A549 (cell line): ENCODE measurements around the gene APC2. TPM values are rescaled to one million over a fixed set of nuclear protein-coding genes. Genes with fewer than 3 reads are reported as not detected.

Experiments used
- ATAC-seq, 2 experiments: fragments of 200-7000 bp in 1 of 2; fragments of >200 bp in 1 of 2; cut with Nextera tagmentation in 1 of 2; cut with Tn5 transposase in 1 of 2; 3 replicates each; pipeline versions ENCODE4 v1.8.0 to v1.9.1; 2018 to 2020; ENCODE audit warnings: mild to moderate bottlenecking in 1 of 2, moderate library complexity in 1 of 2
- CTCF ChIA-PET: fragments of 300-600 bp; sonication (Branson Sonifier 250); formaldehyde crosslinking; extraction: SDS; loops from one replicate; lab custom pipeline; 2021; ENCODE audit warnings: antibody characterized with exemption, inconsistent platforms; lab: Yijun Ruan, JAX
- POLR2A ChIA-PET: fragments of 350-600 bp; formaldehyde crosslinking; extraction: SDS; loops from one replicate; lab custom pipeline; 2021; ENCODE audit warnings: antibody characterized with exemption, inconsistent platforms; lab: Yijun Ruan, JAX
- DNase-seq, 2 experiments: peaks; one replicate each; pipeline versions ENCODE4 v3.0.0 to v3.0.0-alpha.2; 2011 to 2016; ENCODE audit warnings: low read depth in 1 of 2, low spot score in 1 of 2
- FAIRE-seq: peaks from 2 replicates; lab custom pipeline; 2011; peaks lifted over from hg19 to GRCh38; lab: Jason Lieb, UNC
- H3K27ac ChIP-seq, 2 experiments: fragments of >200 bp; sonication (Bioruptor Twin); formaldehyde crosslinking; 3 replicates each; pipeline ENCODE4 v1.5.1; 2016 to 2017
- H3K4me1 ChIP-seq: fragments of >200 bp; sonication (Bioruptor Twin); formaldehyde crosslinking; 3 replicates; pipeline ENCODE4 v1.6.1; 2016
- H3K4me2 ChIP-seq: fragments of >200 bp; sonication (Bioruptor Twin); formaldehyde crosslinking; 3 replicates; pipeline ENCODE4 v1.6.1; 2016
- H3K4me3 ChIP-seq: fragments of >200 bp; sonication (Bioruptor Twin); formaldehyde crosslinking; 3 replicates; pipeline ENCODE4 v1.5.1; 2016
- H3K9me3 ChIP-seq: fragments of >200 bp; sonication (Bioruptor Twin); formaldehyde crosslinking; 3 replicates; pipeline ENCODE4 v1.6.1; 2016
- BHLHE40 ChIP-seq: IDR thresholded peaks from 2 replicates; pipeline ENCODE4 v1.6.1; 2012; ENCODE audit warnings: low read depth, low read length, inconsistent platforms
- CBX2 ChIP-seq: fragments of 200-600 bp; sonication (generic); IDR thresholded peaks from 2 replicates; pipeline ENCODE4 v1.6.1; 2016; ENCODE audit warnings: low read depth, mild to moderate bottlenecking, borderline replicate concordance
- CBX8 ChIP-seq: fragments of 200-600 bp; sonication (generic); IDR thresholded peaks from 2 replicates; pipeline ENCODE4 v1.6.1; 2016
- CEBPB ChIP-seq, 2 experiments: fragments of >200 bp in 1 of 2; sonication (Bioruptor Twin) in 1 of 2; formaldehyde crosslinking in 1 of 2; IDR thresholded peaks; 2 replicates each; pipeline ENCODE4 v1.6.1; 2012 to 2016
- CHD4 ChIP-seq: fragments of 200-600 bp; sonication (generic); IDR thresholded peaks from 2 replicates; pipeline ENCODE4 v1.6.1; 2016; ENCODE audit warnings: antibody characterized with exemption, mild to moderate bottlenecking, borderline replicate concordance
- EHF ChIP-seq: fragments of 250-450 bp; sonication (Bioruptor Pico); IDR thresholded peaks from 2 replicates; pipeline ENCODE4 v1.5.0; 2020; ENCODE audit warnings: mild to moderate bottlenecking
- ESRRA ChIP-seq: fragments of 150-350 bp; IDR thresholded peaks from 2 replicates; pipeline ENCODE4 v1.6.1; 2014; ENCODE audit warnings: mild to moderate bottlenecking, low read length, borderline replicate concordance
- GATA3 ChIP-seq: IDR thresholded peaks from 2 replicates; pipeline ENCODE4 v1.6.1; 2012; ENCODE audit warnings: borderline replicate concordance
- HOXB5 ChIP-seq: fragments of 250-450 bp; sonication (Bioruptor Pico); IDR thresholded peaks from 2 replicates; pipeline ENCODE4 v1.5.0; 2020; ENCODE audit warnings: mild to moderate bottlenecking, moderate library complexity
- MAFK ChIP-seq: fragments of 450-650 bp; IDR thresholded peaks from 2 replicates; pipeline ENCODE4 v1.6.1; 2014; ENCODE audit not compliant: partially characterized antibody
- POLR2AphosphoS2 ChIP-seq: conservative IDR thresholded peaks from 2 replicates; pipeline ENCODE4 v1.6.1; 2012; ENCODE audit warnings: low read length, improper control_type of control experiment, inconsistent platforms
- RAD21 ChIP-seq, 2 experiments: fragments of >200 bp in 1 of 2; sonication (Bioruptor Twin) in 1 of 2; formaldehyde crosslinking in 1 of 2; IDR thresholded peaks in 1 of 2; conservative IDR thresholded peaks in 1 of 2; 2 replicates in 1 of 2; 3 replicates in 1 of 2; pipeline ENCODE4 v1.6.1; 2012 to 2018; ENCODE audit warnings: inconsistent platforms in 1 of 2
- RARB ChIP-seq: fragments of 250-450 bp; sonication (Bioruptor Pico); IDR thresholded peaks from 2 replicates; pipeline ENCODE4 v1.8.0; 2021; ENCODE audit warnings: mild to moderate bottlenecking, moderate library complexity
- TP53 ChIP-seq: fragments of 250-450 bp; sonication (Bioruptor Pico); IDR thresholded peaks from 2 replicates; pipeline ENCODE4 v1.5.0; 2021; ENCODE audit warnings: mild to moderate bottlenecking, moderate library complexity
- ZC3H11A ChIP-seq: fragments of 450-650 bp; IDR thresholded peaks from 2 replicates; pipeline ENCODE4 v1.6.1; 2014; ENCODE audit warnings: antibody characterized with exemption, mild to moderate bottlenecking
- WGBS: methylation state at CpG from one replicate; pipeline ENCODE4 v1.1.6; 2017; ENCODE audit errors: missing lambda C conversion rate; 5-methylcytosine and 5-hydroxymethylcytosine counted together
- polyA plus RNA-seq, 4 experiments: library from polyadenylated mRNA; depleted of rRNA in 3 of 4; stranded (reverse); fragments of >200 nt; fragmentation: RNase III in 1 of 4; extraction: RNeasy Plus Mini Kit Qiagen cat#74134 plus additional on column Dnase treatment in 1 of 4; gene quantifications; 2 replicates in 3 of 4; 3 replicates in 1 of 4; pipeline ENCODE4 v1.2.3, GENCODE V29; 2011 to 2017
- TF ChIP-seq, protein P1 (sequence below): fragments of 250-450 bp; sonication (Bioruptor Pico); IDR thresholded peaks from 2 replicates; pipeline ENCODE4 v1.5.0; 2020; ENCODE audit warnings: low read depth, mild to moderate bottlenecking, moderate library complexity
- TF ChIP-seq, protein P2 (sequence below): IDR thresholded peaks from 2 replicates; pipeline ENCODE4 v1.6.1; 2012
- TF ChIP-seq, protein P3 (sequence below): fragments of >200 bp; sonication (Bioruptor Twin); formaldehyde crosslinking; IDR thresholded peaks from 3 replicates; pipeline ENCODE4 v1.5.1; 2016

Gene APC2
- polyA plus RNA-seq, 2 of the 4 experiments (the other 2 are of a cell fraction), result 0.36 to 1.6 TPM

DNA sequence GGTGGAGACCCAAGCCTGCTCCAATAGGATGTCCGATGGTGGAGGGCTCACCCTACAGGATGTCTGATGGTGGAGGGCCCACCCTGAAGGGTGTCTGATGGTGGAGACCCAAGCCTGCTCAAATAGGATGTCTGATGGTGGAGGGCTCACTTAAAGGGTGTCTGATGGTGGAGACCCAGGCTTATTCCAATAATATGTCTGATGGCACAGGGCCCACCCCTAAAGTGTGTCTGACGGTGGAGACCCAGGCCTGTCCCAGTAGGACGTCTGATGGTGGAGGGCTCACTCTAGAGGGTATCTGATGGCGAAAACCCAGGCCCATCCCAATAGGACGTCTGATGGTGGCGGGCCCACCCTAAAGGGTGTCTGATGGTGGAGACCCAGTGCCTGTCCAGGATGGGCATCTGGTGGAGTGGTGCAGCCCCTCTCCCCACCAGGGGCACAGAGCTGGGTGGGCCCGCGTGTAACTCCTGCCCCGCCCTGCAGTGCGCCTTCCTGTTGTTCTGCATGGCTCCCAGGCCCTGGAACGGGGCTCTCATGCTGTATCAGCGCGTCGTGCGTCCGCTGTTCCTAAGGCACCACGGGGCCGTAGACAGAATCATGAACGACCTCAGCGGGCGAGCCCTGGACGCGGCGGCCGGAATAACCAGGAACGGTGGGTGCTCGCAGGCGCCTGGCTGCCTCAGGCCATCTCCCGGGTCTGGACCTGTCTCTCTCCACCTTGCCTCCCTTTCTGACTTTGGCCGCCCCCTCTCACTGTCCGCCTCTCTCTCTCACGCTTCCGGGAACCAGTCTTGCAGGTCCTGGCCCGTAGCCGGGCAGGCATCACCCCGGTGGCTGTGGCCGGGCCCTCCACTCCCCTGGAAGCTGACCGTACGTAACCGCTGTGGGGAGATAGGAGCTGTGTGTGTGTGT, 46.1 kb downstream of the APC2 start:
- Histone ChIP-seq H3K27ac (no peak overlapping the region), H3K4me2 (no peak overlapping the region), H3K4me1 (peaks cover 17% of the 10 kb centered on the region; the same call in 1 of the 3 replicates), H3K9me3 (no peaks in the 10 kb centered on the region), H3K4me3 (no peak overlapping the region)
- POLR2A ChIA-PET, result no interaction called here
- DNase-seq, result no peak
- CTCF ChIA-PET, result no interaction called here
- no peak for ATAC-seq
- TF ChIP-seq POLR2AphosphoS2 (no peak), EHF (CRISPR knock-in tag) (no peak), CBX8 (no peak), MAFK (no peak), CBX2 (no peak), CHD4 (no peak), TP53 (CRISPR knock-in tag) (no peak), ESRRA (no peak), GATA3 (no peak)
- TF ChIP-seq, protein P1, sequence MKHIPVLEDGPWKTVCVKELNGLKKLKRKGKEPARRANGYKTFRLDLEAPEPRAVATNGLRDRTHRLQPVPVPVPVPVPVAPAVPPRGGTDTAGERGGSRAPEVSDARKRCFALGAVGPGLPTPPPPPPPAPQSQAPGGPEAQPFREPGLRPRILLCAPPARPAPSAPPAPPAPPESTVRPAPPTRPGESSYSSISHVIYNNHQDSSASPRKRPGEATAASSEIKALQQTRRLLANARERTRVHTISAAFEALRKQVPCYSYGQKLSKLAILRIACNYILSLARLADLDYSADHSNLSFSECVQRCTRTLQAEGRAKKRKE (CRISPR knock-in tag), result no peak
- TF ChIP-seq, protein P2, sequence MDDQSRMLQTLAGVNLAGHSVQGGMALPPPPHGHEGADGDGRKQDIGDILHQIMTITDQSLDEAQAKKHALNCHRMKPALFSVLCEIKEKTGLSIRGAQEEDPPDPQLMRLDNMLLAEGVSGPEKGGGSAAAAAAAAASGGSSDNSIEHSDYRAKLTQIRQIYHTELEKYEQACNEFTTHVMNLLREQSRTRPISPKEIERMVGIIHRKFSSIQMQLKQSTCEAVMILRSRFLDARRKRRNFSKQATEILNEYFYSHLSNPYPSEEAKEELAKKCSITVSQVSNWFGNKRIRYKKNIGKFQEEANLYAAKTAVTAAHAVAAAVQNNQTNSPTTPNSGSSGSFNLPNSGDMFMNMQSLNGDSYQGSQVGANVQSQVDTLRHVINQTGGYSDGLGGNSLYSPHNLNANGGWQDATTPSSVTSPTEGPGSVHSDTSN, result no peak
- no peak for FAIRE-seq
- WGBS, result 86% methylated on average over 38 of the region's 40 CpGs

DNA sequence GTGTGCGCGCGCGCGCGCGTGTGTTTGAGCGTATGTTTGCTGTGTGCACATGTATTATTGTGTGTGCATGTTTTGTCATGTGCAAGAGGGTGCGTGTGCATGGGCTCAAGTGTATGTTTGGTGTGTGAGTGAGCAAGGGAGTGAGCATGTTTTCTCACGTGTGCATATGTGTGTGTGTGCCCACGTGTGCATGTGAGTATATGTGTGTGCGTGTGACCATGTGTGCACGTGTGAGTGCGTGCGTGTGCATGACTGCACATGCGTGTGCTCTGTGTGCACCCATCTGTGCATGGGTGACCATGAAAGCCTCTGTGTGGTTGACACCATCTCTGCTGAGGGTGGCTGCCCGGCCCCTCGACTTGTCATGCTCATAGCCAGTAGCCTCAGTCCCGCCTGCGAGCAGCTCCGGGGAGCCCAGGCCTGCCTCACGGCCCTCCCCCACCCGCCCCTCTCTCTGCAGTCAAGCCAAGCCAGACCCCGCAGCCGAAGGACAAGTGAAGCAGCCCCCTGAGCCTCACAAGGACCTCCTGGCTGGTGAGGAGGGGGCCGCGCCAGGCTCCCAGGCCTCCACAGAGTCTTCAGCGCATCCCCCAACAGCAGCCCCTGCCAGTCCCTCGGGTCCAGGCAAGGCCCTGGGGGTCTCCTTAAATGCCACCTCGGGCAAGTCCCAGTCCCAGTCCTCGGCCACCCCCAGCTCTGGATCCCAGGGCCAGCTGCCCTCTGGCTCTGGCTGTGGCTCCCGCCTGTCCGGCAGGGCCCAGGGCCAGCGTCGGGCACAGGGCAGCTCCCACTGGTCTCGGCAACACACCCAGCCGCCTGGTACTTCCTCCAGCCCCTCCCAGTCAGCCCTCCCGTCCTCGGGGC, 47.0 kb downstream of the APC2 start:
- no peak overlapping the region for H3K4me2 ChIP-seq
- DNase-seq (no peak), ATAC-seq (no peak)
- WGBS, result 88% methylated on average over 19 of the region's 39 CpGs
- POLR2A ChIA-PET, result no interaction called here
- TF ChIP-seq CBX8 (no peak), CEBPB (IDR thresholded peaks at IDR 0.05) (no peak), ZC3H11A (no peak), RARB (no peak), HOXB5 (CRISPR knock-in tag) (no peak), RAD21 (conservative IDR thresholded peaks at IDR 0.05 in 1 of 2, IDR thresholded peaks at IDR 0.05 in 1 of 2) (no peak), CBX2 (no peak), BHLHE40 (no peak)
- TF ChIP-seq, protein P3, sequence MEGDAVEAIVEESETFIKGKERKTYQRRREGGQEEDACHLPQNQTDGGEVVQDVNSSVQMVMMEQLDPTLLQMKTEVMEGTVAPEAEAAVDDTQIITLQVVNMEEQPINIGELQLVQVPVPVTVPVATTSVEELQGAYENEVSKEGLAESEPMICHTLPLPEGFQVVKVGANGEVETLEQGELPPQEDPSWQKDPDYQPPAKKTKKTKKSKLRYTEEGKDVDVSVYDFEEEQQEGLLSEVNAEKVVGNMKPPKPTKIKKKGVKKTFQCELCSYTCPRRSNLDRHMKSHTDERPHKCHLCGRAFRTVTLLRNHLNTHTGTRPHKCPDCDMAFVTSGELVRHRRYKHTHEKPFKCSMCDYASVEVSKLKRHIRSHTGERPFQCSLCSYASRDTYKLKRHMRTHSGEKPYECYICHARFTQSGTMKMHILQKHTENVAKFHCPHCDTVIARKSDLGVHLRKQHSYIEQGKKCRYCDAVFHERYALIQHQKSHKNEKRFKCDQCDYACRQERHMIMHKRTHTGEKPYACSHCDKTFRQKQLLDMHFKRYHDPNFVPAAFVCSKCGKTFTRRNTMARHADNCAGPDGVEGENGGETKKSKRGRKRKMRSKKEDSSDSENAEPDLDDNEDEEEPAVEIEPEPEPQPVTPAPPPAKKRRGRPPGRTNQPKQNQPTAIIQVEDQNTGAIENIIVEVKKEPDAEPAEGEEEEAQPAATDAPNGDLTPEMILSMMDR, result no peak
- TF ChIP-seq, all 56 proteins: peak for 0
- no peak for FAIRE-seq
- Histone ChIP-seq H3K4me1 (peaks cover 13% of the 10 kb centered on the region; the same call in 1 of the 3 replicates), H3K9me3 (no peaks in the 10 kb centered on the region), H3K4me3 (no peak overlapping the region), H3K27ac (no peak overlapping the region)
- CTCF ChIA-PET, result interaction anchor here (0.9 to 1.3 kb wide), 2 partner anchors 18 to 31 kb away, joined by 3 read pairs; no protein-coding TSS in a partner anchor
